Left lung (tissue), 10 donors: Measurements from ENCODE around the gene SV2C. TPM values are rescaled to one million over a fixed set of nuclear protein-coding genes. Genes with fewer than 3 reads are reported as not detected.
"Not testable (repeated sequence)": the region's sequence is repeated elsewhere in the genome, so short reads cannot be mapped to it uniquely, and the experiment has no call there.

Experiments used
- ATAC-seq: fragments of 200-7000 bp; cut with Tn5 transposase; one replicate; pipeline ENCODE4 v1.9.1; 2020; ENCODE audit warnings: moderate library complexity
- DNase-seq, 4 donors: peaks; one replicate each; pipeline ENCODE4 v3.0.0-alpha.2; 2013 to 2020
- H3K27ac ChIP-seq, 2 donors: fragments of 200-600 bp; sonication (generic) in 1 of 2; one replicate each; pipeline versions ENCODE4 v1.5.0 to v1.8.0; 2020 to 2021
- H3K27me3 ChIP-seq, 2 donors: fragments of 200-600 bp; sonication (generic) in 1 of 2; one replicate each; pipeline versions ENCODE4 v1.5.0 to v1.8.0; 2020 to 2021
- H3K36me3 ChIP-seq, 2 donors: fragments of 200-600 bp; sonication (generic) in 1 of 2; one replicate each; pipeline versions ENCODE4 v1.5.0 to v1.8.0; 2020 to 2021
- H3K4me1 ChIP-seq, 2 donors: fragments of 200-600 bp; one replicate each; pipeline ENCODE4 v1.8.0; 2021
- H3K4me3 ChIP-seq, 2 donors: fragments of 200-600 bp; sonication (generic) in 1 of 2; one replicate each; pipeline versions ENCODE4 v1.5.0 to v1.8.0; 2020 to 2021; ENCODE audit warnings: mild to moderate bottlenecking in 1 of 2
- H3K9me3 ChIP-seq, 2 donors: fragments of 200-600 bp; sonication (generic) in 1 of 2; one replicate each; pipeline versions ENCODE4 v1.5.0 to v1.8.0; 2020 to 2021
- CTCF ChIP-seq, 2 donors: fragments of 200-600 bp; sonication (generic) in 1 of 2; IDR thresholded peaks; one replicate each; pipeline versions ENCODE4 v1.5.0 to v1.8.0; 2021; ENCODE audit warnings: antibody characterized with exemption in 2 of 2
- intact Hi-C, 2 donors: fragments of 100-400 bp; cut with DNase I; formaldehyde crosslinking; loops; one replicate each; pipeline versions ENCODE4 v1.11.2 to v1.14.2; 2022
- polyA plus RNA-seq, 6 donors: library from polyadenylated mRNA; unstranded; fragments of 120-200 nt; gene quantifications; one replicate each; pipeline ENCODE4 v1.2.1, GENCODE V29; 2013; ENCODE audit not compliant: insufficient read length in 6 of 6
- total RNA-seq, 2 donors: library from RNA; stranded (reverse); fragmentation: NEBNext Ultra II Directional; extraction: Animal tissue kit (Norgen Biotek cat#: 25700); gene quantifications; one replicate each; pipeline ENCODE4 v1.2.1, GENCODE V29; 2021
- donor health status: DM: no; HTN: yes; CAD: no.
- donor health status: DM: no; HTN: no; CAD: no.

SV2C gene
- total and polyA plus RNA-seq, 8 donors, result 0.26 to 0.52 (median 0.37) TPM

- intact Hi-C loops, result no loop called here
- TF ChIP-seq CTCF (IDR thresholded peaks at IDR 0.05), result no peak
- H3K4me1 ChIP-seq, result peaks cover 0 to 2% of the 10 kb centered on the region in 2 donors
- H3K36me3 ChIP-seq, result no peaks in the 10 kb centered on the region
- H3K27ac ChIP-seq, result no peak overlapping the region
- no peaks in the 10 kb centered on the region for H3K9me3 ChIP-seq
- no peak overlapping the region for H3K4me3 ChIP-seq
- DNase-seq (no peak), ATAC-seq (no peak)
- H3K27me3 ChIP-seq, result no peaks in the 10 kb centered on the region
Measured at GRCh38 chr5:76332611-76333205, 249.5 kb downstream of the SV2C start.

DNA sequence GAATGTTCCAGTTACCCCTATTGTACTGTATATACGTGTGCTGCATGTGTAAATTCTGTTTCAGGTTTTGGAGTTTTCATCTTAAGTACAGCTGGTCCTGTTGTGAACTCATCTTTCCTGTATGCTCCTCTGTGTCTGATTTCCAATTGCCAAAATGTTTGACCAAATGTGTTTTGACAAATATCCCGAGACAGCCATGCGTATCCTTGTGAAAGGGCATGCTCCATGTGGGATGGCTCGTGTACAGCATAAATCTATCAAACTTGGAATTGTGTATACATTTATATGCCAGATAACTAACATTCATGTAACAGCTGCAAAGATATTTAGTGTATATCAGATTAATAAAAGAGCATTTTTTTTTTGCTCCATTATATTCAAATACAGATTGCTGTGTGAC is 250.4 kb downstream of the SV2C start:
- no peak for DNase-seq
- intact Hi-C loops, result no loop called here
- no peak for ATAC-seq

DNA sequence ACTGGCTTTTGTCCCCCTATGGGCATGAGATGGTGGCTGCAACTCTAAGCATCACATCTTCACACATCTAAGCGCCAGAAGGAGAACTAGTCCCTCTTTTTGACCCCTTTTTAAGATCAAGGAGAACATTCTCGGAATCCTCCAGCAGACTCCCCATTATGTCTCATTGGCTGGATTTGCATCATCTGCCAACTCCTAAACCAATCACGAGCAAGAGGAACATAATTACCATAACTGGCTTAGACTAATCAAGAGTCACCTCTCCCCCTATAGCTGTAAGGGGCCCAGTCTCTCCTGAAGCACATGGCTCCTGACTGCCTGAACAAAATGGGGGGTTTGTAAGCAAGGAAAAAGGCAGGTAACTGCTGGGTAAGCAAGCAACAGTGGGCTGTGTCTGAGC is 251.4 kb downstream of the SV2C start:
- intact Hi-C loops, result no loop called here
- H3K4me1 ChIP-seq, result peaks cover 0 to 6% of the 10 kb centered on the region in 2 donors
- H3K27me3 ChIP-seq, result no peaks in the 10 kb centered on the region
- no peaks in the 10 kb centered on the region for H3K9me3 ChIP-seq
- no peak for ATAC-seq
- no peak overlapping the region for H3K4me3 ChIP-seq
- no peaks in the 10 kb centered on the region for H3K36me3 ChIP-seq
- no peak for TF ChIP-seq CTCF (IDR thresholded peaks at IDR 0.05)
- H3K27ac ChIP-seq, result no peak overlapping the region
- DNase-seq, result no peak

More for the DNA sequence above, 250.4 kb downstream of the SV2C start:
- no peaks in the 10 kb centered on the region for H3K9me3 ChIP-seq
- H3K27ac ChIP-seq, result no peak overlapping the region
- H3K36me3 ChIP-seq, result no peaks in the 10 kb centered on the region
- H3K4me3 ChIP-seq, result no peak overlapping the region
- no peaks in the 10 kb centered on the region for H3K27me3 ChIP-seq
- no peak for TF ChIP-seq CTCF (IDR thresholded peaks at IDR 0.05)
- peaks cover 0 to 6% of the 10 kb centered on the region in 2 donors for H3K4me1 ChIP-seq

DNA sequence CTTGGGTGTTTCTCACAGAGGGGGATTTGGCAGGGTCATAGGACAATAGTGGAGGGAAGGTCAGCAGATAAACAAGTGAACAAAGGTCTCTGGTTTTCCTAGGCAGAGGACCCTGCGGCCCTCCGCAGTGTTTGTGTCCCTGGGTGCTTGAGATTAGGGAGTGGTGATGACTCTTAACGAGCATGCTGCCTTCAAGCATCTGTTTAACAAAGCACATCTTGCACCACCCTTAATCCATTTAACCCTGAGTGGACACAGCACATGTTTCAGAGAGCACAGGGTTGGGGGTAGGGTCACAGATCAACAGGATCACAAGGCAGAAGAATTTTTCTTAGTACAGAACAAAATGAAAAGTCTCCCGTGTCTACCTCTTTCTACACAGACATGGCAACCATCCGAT is 252.3 kb downstream of the SV2C start:
- not testable (repeated sequence) for ATAC-seq

DNA sequence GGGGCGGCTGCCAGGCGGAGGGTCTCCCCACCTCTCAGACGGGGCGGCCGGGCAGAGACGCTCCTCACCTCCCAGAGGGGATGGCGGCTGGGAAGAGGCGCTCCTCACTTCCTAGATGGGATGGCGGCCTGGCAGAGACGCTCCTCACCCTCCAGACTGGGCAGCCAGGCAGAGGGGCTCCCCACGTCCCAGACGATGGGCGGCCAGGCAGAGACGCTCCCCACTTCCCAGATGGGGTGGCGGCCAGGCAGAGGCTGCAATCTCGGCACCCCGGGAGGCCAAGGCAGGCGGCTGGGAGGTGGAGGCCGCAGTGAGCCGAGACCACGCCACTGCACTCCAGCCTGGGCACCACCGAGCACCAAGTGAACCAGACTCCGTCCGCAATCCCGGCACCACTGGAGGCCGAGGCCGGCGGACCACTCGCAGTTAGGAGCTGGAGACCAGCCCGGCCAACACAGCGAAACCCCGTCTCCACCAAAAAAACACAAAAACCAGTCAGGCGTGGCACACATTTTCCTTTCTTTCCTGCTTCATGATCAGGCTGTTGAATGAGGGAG is 253.1 kb downstream of the SV2C start:
- intact Hi-C loops, result not testable (repeated sequence)

More for the DNA sequence above, 252.3 kb downstream of the SV2C start:
- H3K4me3 ChIP-seq, H3K36me3 ChIP-seq, H3K27me3 ChIP-seq, H3K4me1 ChIP-seq, DNase-seq, H3K9me3 ChIP-seq, intact Hi-C loops, H3K27ac ChIP-seq: not testable (repeated sequence)

DNA sequence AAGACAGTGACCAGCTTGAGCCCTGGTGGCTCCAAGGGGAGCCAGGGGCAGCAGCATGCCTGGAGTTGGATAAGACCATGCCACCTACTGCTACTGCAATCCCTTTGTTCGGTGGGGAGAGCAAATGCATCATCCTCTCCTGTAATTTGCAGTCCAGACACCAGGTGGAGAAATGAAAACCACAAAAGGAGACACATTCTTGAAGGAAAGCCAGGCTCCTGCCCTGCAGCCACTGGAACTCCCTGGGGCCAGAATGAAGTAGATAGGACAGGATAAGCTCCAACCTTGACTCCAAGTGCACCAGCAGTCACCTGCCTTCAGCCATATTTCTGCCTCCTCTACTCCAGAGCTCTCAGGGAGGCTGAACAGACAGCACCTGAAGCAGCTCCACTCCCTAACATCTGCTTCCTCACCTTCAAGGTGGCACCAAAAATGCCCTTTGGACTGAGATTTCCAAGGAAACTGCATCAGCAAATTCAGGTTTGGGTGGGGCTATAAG is 254.8 kb downstream of the SV2C start:
- ATAC-seq (peak; percentile 94), DNase-seq (peak in 2 of 4 donors; percentile 30 to 34)
- H3K4me1 ChIP-seq, result peaks cover 0 to 15% of the 10 kb centered on the region in 2 donors
- intact Hi-C loops, result no loop called here
- no peak overlapping the region for H3K27ac ChIP-seq
- H3K9me3 ChIP-seq, result no peaks in the 10 kb centered on the region
- no peaks in the 10 kb centered on the region for H3K36me3 ChIP-seq
- TF ChIP-seq CTCF (IDR thresholded peaks at IDR 0.05), result peak; percentile 25 to 46
- H3K27me3 ChIP-seq, result no peaks in the 10 kb centered on the region
- no peak overlapping the region for H3K4me3 ChIP-seq

More for the DNA sequence above, 253.1 kb downstream of the SV2C start:
- H3K27me3 ChIP-seq, H3K4me1 ChIP-seq, H3K9me3 ChIP-seq, ATAC-seq, H3K27ac ChIP-seq, H3K4me3 ChIP-seq, H3K36me3 ChIP-seq: not testable (repeated sequence)
- peak in 1 of 4 donors; percentile 73 for DNase-seq
